ENCODE data around the gene PLPPR3.

PLPPR3 gene

DNA sequence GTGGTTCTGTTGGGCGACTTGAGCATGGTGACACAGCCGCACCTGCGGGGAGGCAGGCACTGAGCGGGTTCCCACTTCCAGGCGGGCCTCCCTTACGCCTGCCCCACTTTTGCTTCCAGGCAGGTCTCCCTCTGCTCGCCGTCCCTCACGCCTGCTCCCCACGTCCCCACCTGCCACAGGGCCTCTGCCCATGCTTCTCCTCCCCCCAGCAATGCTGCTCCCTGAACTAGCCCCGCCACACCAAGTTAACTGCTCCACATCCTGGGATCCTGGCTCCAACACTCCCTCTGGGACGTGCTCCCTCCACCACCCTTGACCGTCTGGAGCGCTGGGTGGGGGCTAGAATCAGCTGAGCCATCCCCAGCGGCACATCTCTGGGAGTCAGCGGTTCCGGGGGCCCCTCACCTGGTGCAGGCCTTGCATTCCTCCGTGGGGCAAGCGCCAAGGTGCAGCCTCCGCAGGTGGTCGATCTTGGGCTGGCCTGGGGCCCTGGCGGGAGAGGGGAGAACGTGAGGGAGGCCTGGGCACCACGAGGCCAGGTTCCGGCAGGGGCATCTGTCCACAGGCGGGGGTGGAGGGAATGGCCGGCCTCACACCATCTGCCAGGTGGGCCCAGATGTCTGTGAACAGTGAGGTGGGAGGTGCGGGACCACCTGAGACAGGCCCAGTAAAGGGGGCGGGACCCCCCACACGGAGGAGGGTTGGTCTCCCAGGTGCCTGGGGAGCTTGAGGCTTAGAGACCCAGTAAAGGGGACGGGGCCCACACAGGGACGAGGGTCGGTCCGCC is 46.9 kb upstream of the PLPPR3 start:
- no peak for DNase-seq (ENCODE audit: low read depth)
- H3K4me3 ChIP-seq (ENCODE audit: low read depth, low read length) = no peak overlapping the region
- TF ChIP-seq, protein P1, sequence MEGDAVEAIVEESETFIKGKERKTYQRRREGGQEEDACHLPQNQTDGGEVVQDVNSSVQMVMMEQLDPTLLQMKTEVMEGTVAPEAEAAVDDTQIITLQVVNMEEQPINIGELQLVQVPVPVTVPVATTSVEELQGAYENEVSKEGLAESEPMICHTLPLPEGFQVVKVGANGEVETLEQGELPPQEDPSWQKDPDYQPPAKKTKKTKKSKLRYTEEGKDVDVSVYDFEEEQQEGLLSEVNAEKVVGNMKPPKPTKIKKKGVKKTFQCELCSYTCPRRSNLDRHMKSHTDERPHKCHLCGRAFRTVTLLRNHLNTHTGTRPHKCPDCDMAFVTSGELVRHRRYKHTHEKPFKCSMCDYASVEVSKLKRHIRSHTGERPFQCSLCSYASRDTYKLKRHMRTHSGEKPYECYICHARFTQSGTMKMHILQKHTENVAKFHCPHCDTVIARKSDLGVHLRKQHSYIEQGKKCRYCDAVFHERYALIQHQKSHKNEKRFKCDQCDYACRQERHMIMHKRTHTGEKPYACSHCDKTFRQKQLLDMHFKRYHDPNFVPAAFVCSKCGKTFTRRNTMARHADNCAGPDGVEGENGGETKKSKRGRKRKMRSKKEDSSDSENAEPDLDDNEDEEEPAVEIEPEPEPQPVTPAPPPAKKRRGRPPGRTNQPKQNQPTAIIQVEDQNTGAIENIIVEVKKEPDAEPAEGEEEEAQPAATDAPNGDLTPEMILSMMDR (IDR thresholded peaks at IDR 0.05; ENCODE audit: low read depth, low read length) = no peak
- TF ChIP-seq, protein P2, sequence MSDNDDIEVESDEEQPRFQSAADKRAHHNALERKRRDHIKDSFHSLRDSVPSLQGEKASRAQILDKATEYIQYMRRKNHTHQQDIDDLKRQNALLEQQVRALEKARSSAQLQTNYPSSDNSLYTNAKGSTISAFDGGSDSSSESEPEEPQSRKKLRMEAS (IDR thresholded peaks at IDR 0.05; ENCODE audit: low read depth, low read length) = no peak
- no peak for TF ChIP-seq POLR2A (IDR thresholded peaks at IDR 0.05; ENCODE audit: extremely low read depth, insufficient read length)
- TF ChIP-seq MYC (IDR thresholded peaks at IDR 0.05; ENCODE audit: low read depth, low read length) = no peak

DNA sequence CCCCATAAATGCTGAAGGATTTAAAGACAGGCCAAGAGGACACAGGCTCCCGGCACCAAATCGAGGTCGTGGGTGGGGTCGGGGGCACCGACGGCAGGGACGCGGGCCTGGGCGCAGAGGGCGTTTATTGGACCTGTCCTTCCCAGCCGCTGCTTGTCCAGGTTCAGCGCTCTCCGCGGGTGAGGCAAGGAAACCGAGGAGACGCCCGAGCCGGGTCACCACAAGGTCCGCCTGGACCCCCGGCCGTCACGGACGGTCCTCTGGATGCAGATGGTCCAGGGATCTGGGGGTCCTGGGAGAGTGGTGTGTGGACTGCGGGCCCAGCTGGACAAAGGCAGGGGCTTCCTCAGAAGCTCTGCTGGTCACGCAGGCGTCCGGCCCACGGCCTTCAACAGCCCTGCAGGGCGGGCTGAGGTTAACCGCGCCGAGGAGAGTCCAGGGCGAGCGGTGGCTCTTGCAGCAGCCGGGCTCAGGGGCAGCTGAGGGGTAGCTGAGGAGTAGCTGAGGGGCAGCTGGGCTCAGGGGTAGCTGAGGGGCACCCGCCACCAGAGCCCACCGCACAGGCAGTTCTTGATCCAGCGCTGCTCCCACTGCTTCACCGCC is 46.2 kb upstream of the PLPPR3 start:
- no peak for TF ChIP-seq MYC (IDR thresholded peaks at IDR 0.05; ENCODE audit: low read depth, low read length)
- TF ChIP-seq, protein P1 (IDR thresholded peaks at IDR 0.05; ENCODE audit: low read depth, low read length) = no peak
- TF ChIP-seq, protein P2 (IDR thresholded peaks at IDR 0.05; ENCODE audit: low read depth, low read length) = no peak
- TF ChIP-seq POLR2A (IDR thresholded peaks at IDR 0.05; ENCODE audit: extremely low read depth, insufficient read length) = no peak
- no peak for DNase-seq (ENCODE audit: low read depth)
- H3K4me3 ChIP-seq (ENCODE audit: low read depth, low read length) = no peak overlapping the region

DNA sequence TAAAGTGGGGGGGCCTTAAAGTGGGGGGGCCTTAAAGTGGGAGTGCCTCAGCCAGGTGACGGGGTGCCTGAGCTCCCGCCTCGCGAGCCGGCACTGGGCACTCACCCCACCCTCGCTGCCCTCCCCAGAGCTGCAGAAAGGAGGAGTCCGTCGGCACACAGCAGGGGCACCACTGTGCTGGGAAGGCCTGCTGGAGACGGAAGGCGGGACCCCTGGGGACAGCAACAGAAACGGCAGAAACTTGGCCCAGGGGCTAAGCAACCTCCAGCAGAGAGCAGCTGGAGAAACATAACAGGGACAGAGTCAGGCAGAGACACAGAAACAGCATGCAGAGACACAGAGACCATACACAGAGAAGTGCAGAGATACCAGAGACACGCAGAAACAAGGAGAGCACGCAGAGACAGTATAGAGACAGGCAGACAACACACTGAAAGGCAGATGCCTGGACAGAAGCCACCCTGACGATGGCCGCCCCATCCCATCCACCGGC is 45.6 kb upstream of the PLPPR3 start:
- H3K4me3 ChIP-seq (ENCODE audit: low read depth, low read length) = no peak overlapping the region
- no peak for TF ChIP-seq MYC (IDR thresholded peaks at IDR 0.05; ENCODE audit: low read depth, low read length)
- TF ChIP-seq, protein P1 (IDR thresholded peaks at IDR 0.05; ENCODE audit: low read depth, low read length) = no peak
- TF ChIP-seq, protein P2 (IDR thresholded peaks at IDR 0.05; ENCODE audit: low read depth, low read length) = no peak
- TF ChIP-seq POLR2A (IDR thresholded peaks at IDR 0.05; ENCODE audit: extremely low read depth, insufficient read length) = no peak
- DNase-seq (ENCODE audit: low read depth) = no peak

DNA sequence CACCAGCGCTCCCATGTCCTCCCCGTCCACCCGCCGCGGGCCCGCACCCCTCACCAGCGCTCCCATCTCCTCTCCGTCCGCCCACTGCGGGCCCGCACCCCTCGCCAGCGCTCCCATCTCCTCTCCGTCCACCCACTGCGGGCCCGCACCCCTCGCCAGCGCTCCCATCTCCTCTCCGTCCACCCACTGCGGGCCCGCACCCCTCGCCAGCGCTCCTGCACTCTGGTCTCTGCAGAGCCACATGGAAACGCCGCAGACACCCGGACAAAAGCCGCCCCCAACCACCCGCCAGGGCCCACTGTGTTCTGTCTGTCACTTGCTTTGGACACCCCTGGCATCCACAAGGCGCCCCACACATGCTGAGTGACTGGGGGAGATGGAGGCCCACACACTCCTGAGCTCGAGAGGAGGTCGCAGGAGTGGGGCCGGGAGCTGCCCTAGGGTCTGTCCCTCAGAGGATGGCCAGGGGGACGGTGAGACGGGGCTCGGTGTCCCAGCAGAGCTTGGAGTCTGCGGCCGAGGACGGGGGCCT is 45.1 kb upstream of the PLPPR3 start:
- TF ChIP-seq, protein P2 (IDR thresholded peaks at IDR 0.05; ENCODE audit: low read depth, low read length) = no peak
- TF ChIP-seq MYC (IDR thresholded peaks at IDR 0.05; ENCODE audit: low read depth, low read length) = no peak
- TF ChIP-seq, protein P1 (IDR thresholded peaks at IDR 0.05; ENCODE audit: low read depth, low read length) = no peak
- no peak for TF ChIP-seq POLR2A (IDR thresholded peaks at IDR 0.05; ENCODE audit: extremely low read depth, insufficient read length)

DNA sequence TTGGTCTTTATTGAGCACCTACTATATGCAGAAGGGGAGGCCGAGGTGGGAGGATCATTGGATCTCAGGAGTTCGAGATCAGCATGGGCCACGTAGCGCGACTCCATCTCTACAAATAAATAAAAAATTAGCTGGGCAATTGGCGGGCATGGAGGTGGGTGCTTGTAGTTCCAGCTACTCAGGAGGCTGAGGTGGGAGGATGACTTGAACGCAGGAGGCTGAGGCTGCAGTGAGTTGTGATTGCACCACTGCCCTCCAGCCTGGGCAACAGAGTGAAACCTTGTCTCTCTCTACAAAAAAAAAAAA is 41.5 kb upstream of the PLPPR3 start:
- TF ChIP-seq MYC (IDR thresholded peaks at IDR 0.05; ENCODE audit: low read depth, low read length) (no peak), POLR2A (IDR thresholded peaks at IDR 0.05; ENCODE audit: extremely low read depth, insufficient read length) (no peak)
- TF ChIP-seq, protein P2 (IDR thresholded peaks at IDR 0.05; ENCODE audit: low read depth, low read length) = no peak
- TF ChIP-seq, protein P1 (IDR thresholded peaks at IDR 0.05; ENCODE audit: low read depth, low read length) = no peak
- H3K4me3 ChIP-seq (ENCODE audit: low read depth, low read length) = no peak overlapping the region
- DNase-seq (ENCODE audit: low read depth) = no peak

More for the DNA sequence above, 45.1 kb upstream of the PLPPR3 start:
- H3K4me3 ChIP-seq (ENCODE audit: low read depth, low read length) = no peak overlapping the region
- DNase-seq (ENCODE audit: low read depth) = no peak
